NCI-H128 (cell line): ENCODE results near the gene SEMA5B.

Experiments
- DNase-seq: peaks from one replicate; lab custom pipeline; 2025; ENCODE audit not compliant: unreplicated experiment; lab: John Stamatoyannopoulos, UW

Gene SEMA5B

GRCh38 chr3:123025642-123026521 lies 1.7 kb downstream of the SEMA5B start:
- no peak for DNase-seq

- no peak for DNase-seq
These were observed 3.5 kb downstream of the SEMA5B start for GRCh38 chr3:123024056-123024455.

GRCh38 chr3:123021996-123022510 lies 5.5 kb downstream of the SEMA5B start:
- DNase-seq = no peak

GRCh38 chr3:123021388-123021787 lies 6.2 kb downstream of the SEMA5B start:
- DNase-seq = no peak

GRCh38 chr3:123020709-123021108 lies 6.9 kb downstream of the SEMA5B start:
- DNase-seq = no peak

GRCh38 chr3:123019591-123019990 lies 8.0 kb downstream of the SEMA5B start:
- no peak for DNase-seq

- DNase-seq = no peak
These were observed 8.4 kb downstream of the SEMA5B start for GRCh38 chr3:123019161-123019560.

GRCh38 chr3:123018683-123019082 lies 8.9 kb downstream of the SEMA5B start:
- no peak for DNase-seq

GRCh38 chr3:123015596-123015995 lies 12.0 kb downstream of the SEMA5B start:
- DNase-seq = no peak

- no peak for DNase-seq
These were observed 13.7 kb downstream of the SEMA5B start for GRCh38 chr3:123013876-123014275.

- no peak for DNase-seq
These were observed 14.9 kb downstream of the SEMA5B start for GRCh38 chr3:123012652-123013051.

GRCh38 chr3:123011447-123011846 lies 16.1 kb downstream of the SEMA5B start:
- DNase-seq = no peak

GRCh38 chr3:123008840-123009239 lies 18.7 kb downstream of the SEMA5B start:
- no peak for DNase-seq

- no peak for DNase-seq
These were observed 21.0 kb downstream of the SEMA5B start for GRCh38 chr3:123006609-123007008.

GRCh38 chr3:123005291-123005690 lies 22.3 kb downstream of the SEMA5B start:
- DNase-seq = no peak

- no peak for DNase-seq
These were observed 23.2 kb downstream of the SEMA5B start for GRCh38 chr3:123004201-123004918.

GRCh38 chr3:123002749-123003497 lies 24.6 kb downstream of the SEMA5B start:
- DNase-seq = no peak

- no peak for DNase-seq
These were observed 25.3 kb downstream of the SEMA5B start for GRCh38 chr3:123002100-123002748.

- no peak for DNase-seq
These were observed 28.7 kb downstream of the SEMA5B start for GRCh38 chr3:122998856-122999255.

- no peak for DNase-seq
These were observed 29.4 kb downstream of the SEMA5B start for GRCh38 chr3:122998206-122998605.

- no peak for DNase-seq
These were observed 31.5 kb downstream of the SEMA5B start for GRCh38 chr3:122996038-122996580.
